Testis (tissue), 3 donors: ENCODE data around the gene C6orf52. TPM values are rescaled to one million over a fixed set of nuclear protein-coding genes. Genes with fewer than 3 reads are reported as not detected.
A peak's percentile ranks its signal among the peaks of the same experiment; 100 is the strongest.

Source experiments
- DNase-seq: peaks from one replicate; pipeline ENCODE4 v3.0.0-alpha.2; 2019
- H3K27ac ChIP-seq, 2 donors: fragments of 200-600 bp; sonication (generic); one replicate each; pipeline ENCODE4 v1.5.1; 2019
- H3K27me3 ChIP-seq: fragments of 200-600 bp; sonication (generic); one replicate; pipeline ENCODE4 v1.5.1; 2019
- H3K36me3 ChIP-seq: fragments of 200-600 bp; sonication (generic); one replicate; pipeline ENCODE4 v1.5.1; 2017; ENCODE audit warnings: low read depth; ENCODE audit errors: missing control alignments
- H3K4me1 ChIP-seq: fragments of 200-600 bp; sonication (generic); one replicate; pipeline ENCODE4 v1.5.1; 2019
- H3K4me3 ChIP-seq, 2 donors: fragments of 200-600 bp; sonication (generic); one replicate each; pipeline ENCODE4 v1.5.1; 2017 to 2019
- H3K9me3 ChIP-seq: fragments of 200-600 bp; sonication (generic); one replicate; pipeline ENCODE4 v1.5.1; 2017
- POLR2A ChIP-seq: fragments of 450-650 bp; IDR thresholded peaks from one replicate; pipeline ENCODE4 v1.6.1; 2017; ENCODE audit warnings: antibody characterized with exemption, mild to moderate bottlenecking, moderate library complexity
- WGBS, 2 donors: methylation state at CpG; one replicate each; pipeline ENCODE4 v1.1.5; 2018; 5-methylcytosine and 5-hydroxymethylcytosine counted together
- intact Hi-C: fragments of 100-400 bp; cut with DNase I; formaldehyde crosslinking; loops from one replicate; pipeline ENCODE4 v1.15.1; 2023; ENCODE audit warnings: low total_unique reads
- polyA plus RNA-seq: library from polyadenylated mRNA; stranded (reverse); fragments of 350-450 nt; fragmentation: Illumina TruSeq; extraction: RNeasy Lipid Tissue Mini Kit (QIAGEN cat#74804); gene quantifications from one replicate; pipeline ENCODE4 v1.2.3, GENCODE V29; 2014; ENCODE audit warnings: low read depth, low replicate concordance; ENCODE audit not compliant: insufficient read depth
- total RNA-seq, 2 donors: library from RNA; depleted of rRNA; stranded (reverse); fragments of >200 nt; gene quantifications; one replicate each; pipeline ENCODE4 v1.2.3, GENCODE V29; 2016
- TF ChIP-seq, protein P1 (sequence below), 3 experiments: fragments of 450-650 bp in 2 of 3; fragments of 200-600 bp in 1 of 3; sonication (generic) in 1 of 3; IDR thresholded peaks; one replicate each; pipeline ENCODE4 v1.5.1; 2016 to 2019; ENCODE audit warnings: antibody characterized with exemption in 3 of 3, mild to moderate bottlenecking in 2 of 3, moderate library complexity in 1 of 3

C6orf52 gene
- total and polyA plus RNA-seq, 3 donors from 2014 or later = 7.9 to 21.7 (median 14.3) TPM

DNA sequence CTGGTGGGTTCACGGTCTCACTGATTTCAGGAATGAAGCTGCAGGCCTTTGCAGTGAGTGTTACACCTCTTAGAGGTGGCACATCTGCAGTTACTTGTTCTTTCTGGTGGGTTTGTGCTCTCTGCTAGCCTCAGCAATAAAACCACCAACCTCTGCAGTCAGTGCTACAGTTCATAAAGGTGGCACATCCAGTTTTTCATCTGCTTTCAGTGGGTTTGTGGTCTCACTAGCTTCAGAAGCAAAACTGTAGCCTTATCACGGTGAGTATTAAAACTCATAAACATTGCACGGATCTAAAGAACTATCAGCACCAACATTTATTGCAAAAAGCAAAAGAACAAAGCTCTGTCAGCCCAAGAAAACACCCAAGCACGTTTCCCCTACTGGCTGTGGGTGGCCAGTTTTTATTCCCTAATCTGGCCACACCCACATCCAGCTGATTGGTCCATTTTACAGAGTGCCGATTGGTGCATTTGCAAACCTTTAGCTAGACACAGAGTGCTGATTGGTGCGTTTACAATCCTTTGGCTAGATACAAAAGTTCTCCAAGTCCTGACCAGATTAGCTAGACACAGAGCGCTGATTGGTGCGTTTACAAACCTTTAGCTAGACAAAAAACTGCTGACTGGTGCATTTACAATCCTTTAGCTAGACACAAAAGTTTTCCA is 25.0 kb upstream of the C6orf52 start:
- Histone ChIP-seq H3K36me3 (no peaks in the 10 kb centered on the region), H3K27ac (peak overlapping the region; percentile 87 to 88), H3K9me3 (no peaks in the 10 kb centered on the region), H3K4me3 (peak overlapping the region; percentile 59 to 85), H3K4me1 (peaks cover 21% of the 10 kb centered on the region), H3K27me3 (no peaks in the 10 kb centered on the region)
- DNase-seq = peak; percentile 83
- WGBS, 2 donors = 62 to 63% methylated on average over 8 of the region's 8 CpGs
- intact Hi-C loops = no loop called here
- no peak for TF ChIP-seq POLR2A
- TF ChIP-seq, protein P1, sequence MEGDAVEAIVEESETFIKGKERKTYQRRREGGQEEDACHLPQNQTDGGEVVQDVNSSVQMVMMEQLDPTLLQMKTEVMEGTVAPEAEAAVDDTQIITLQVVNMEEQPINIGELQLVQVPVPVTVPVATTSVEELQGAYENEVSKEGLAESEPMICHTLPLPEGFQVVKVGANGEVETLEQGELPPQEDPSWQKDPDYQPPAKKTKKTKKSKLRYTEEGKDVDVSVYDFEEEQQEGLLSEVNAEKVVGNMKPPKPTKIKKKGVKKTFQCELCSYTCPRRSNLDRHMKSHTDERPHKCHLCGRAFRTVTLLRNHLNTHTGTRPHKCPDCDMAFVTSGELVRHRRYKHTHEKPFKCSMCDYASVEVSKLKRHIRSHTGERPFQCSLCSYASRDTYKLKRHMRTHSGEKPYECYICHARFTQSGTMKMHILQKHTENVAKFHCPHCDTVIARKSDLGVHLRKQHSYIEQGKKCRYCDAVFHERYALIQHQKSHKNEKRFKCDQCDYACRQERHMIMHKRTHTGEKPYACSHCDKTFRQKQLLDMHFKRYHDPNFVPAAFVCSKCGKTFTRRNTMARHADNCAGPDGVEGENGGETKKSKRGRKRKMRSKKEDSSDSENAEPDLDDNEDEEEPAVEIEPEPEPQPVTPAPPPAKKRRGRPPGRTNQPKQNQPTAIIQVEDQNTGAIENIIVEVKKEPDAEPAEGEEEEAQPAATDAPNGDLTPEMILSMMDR (IDR thresholded peaks at IDR 0.05) = peak in 1 of 3 experiments; percentile 2

DNA sequence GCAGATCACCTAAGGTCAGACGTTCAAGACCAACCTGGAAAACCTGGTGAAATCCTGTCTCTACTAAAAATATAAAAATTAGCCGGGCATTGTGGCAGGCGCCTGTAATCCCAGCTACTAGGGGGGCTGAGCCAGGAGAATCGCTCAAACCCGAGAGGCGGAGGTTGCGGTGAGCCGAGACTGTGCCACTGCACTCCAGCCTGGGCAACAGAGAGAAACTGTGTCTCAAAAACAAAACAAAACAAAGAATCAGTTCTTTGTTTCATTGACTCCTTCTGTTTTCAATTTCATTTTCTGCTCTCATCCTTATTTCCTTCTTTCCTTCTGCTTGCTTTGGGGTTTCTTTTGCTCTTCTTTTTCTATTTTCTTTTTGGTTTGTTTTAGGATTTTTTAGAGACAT is 19.5 kb upstream of the C6orf52 start:
- no peaks in the 10 kb centered on the region for H3K9me3 ChIP-seq
- DNase-seq = no peak
- H3K36me3 ChIP-seq = no peaks in the 10 kb centered on the region
- H3K27ac ChIP-seq = no peak overlapping the region
- H3K27me3 ChIP-seq = no peaks in the 10 kb centered on the region
- 67 to 82% methylated on average over 8 of the region's 8 CpGs for WGBS, 2 donors
- TF ChIP-seq, protein P1 (IDR thresholded peaks at IDR 0.05) = no peak
- TF ChIP-seq POLR2A = no peak
- no peak overlapping the region for H3K4me3 ChIP-seq
- intact Hi-C loops = no loop called here
- H3K4me1 ChIP-seq = no peaks in the 10 kb centered on the region

DNA sequence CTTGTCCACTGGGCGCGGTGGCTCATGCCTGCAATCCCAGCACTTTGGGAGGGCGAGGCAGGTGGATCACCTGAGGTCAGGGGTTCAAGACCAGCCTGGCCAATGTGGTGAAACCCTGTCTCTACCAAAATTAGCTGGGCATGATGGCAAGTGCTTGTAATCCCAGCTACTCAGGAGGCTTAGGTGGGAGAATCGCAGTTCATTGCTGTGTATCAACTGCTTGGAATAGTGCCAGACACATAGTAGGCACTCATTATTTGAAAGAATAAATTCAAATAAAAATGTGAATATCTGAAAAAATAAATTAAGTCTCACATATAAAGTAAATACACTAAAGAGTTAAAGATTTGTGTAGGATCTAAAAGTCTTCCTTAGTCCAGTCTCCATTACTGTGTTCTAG is 2.2 kb upstream of the C6orf52 start:
- H3K27ac ChIP-seq = no peak overlapping the region
- 85 to 99% methylated on average over 4 of the region's 4 CpGs for WGBS, 2 donors
- TF ChIP-seq, protein P1 (IDR thresholded peaks at IDR 0.05) = no peak
- no peak for TF ChIP-seq POLR2A
- peaks cover 7% of the 10 kb centered on the region for H3K4me1 ChIP-seq
- H3K27me3 ChIP-seq = no peaks in the 10 kb centered on the region
- no peaks in the 10 kb centered on the region for H3K36me3 ChIP-seq
- no peak overlapping the region for H3K4me3 ChIP-seq
- no peaks in the 10 kb centered on the region for H3K9me3 ChIP-seq
- no peak for DNase-seq
- intact Hi-C loops = no loop called here

DNA sequence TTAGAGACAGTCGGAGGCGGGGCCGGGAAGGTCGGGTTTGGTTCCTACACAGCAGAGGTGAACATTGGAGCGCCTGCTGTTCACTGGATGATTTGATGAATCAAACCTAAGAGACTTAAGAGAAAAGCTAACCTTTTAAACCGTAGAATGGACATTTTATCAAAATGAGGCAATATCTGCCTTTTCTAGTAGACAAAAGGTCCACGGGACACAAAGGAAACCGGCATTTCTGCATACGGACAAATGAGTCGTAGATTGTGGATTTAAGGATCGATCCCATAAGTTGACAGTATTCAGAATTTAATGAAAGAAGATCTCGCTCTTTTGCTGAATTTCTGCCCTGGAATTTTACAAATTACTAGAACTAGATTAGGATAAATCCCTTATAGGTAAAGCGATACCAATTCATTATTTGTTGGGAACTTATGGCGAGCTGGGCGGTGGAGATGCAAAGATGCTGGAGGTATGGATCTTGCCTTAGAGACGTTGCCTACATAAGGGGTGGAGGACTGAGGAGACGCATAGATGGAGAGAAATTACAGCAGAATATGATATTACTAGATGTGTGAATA is 756 bp upstream of the C6orf52 start:
- intact Hi-C loops = no loop called here
- H3K9me3 ChIP-seq = no peaks in the 10 kb centered on the region
- peaks cover 7% of the 10 kb centered on the region for H3K4me1 ChIP-seq
- H3K4me3 ChIP-seq = peak overlapping the region; percentile 84 to 91
- WGBS, 2 donors = 0 to 1% methylated on average over 17 of the region's 17 CpGs
- H3K36me3 ChIP-seq = no peaks in the 10 kb centered on the region
- no peak for TF ChIP-seq POLR2A
- TF ChIP-seq, protein P1 (IDR thresholded peaks at IDR 0.05) = no peak
- H3K27me3 ChIP-seq = no peaks in the 10 kb centered on the region
- peak overlapping the region; percentile 94 to 96 for H3K27ac ChIP-seq
- DNase-seq = no peak
